Mucosa of descending colon (tissue), 3 donors: ENCODE results near the gene TEAD4. TPM values are rescaled to one million over a fixed set of nuclear protein-coding genes. Genes with fewer than 3 reads are reported as not detected.

Experiments used
- ATAC-seq: fragments of 200-7000 bp; cut with Tn5 transposase; one replicate; pipeline ENCODE4 v1.9.1; 2020; ENCODE audit warnings: mild to moderate bottlenecking, moderate library complexity
- DNase-seq, 3 donors: peaks; one replicate each; pipeline ENCODE4 v3.0.0-alpha.2; 2020
- H3K36me3 ChIP-seq: fragments of 200-600 bp; one replicate; pipeline ENCODE4 v1.8.0; 2021; ENCODE audit warnings: low read depth, mild to moderate bottlenecking
- H3K4me1 ChIP-seq: fragments of 200-600 bp; one replicate; pipeline ENCODE4 v1.8.0; 2021; ENCODE audit warnings: low read depth, mild to moderate bottlenecking
- H3K4me3 ChIP-seq: fragments of 200-600 bp; one replicate; pipeline ENCODE4 v1.8.0; 2021; ENCODE audit warnings: mild to moderate bottlenecking
- H3K9me3 ChIP-seq: fragments of 200-600 bp; one replicate; pipeline ENCODE4 v1.8.0; 2021; ENCODE audit warnings: mild to moderate bottlenecking
- CTCF ChIP-seq: fragments of 200-600 bp; IDR thresholded peaks from one replicate; pipeline ENCODE4 v1.8.0; 2022; ENCODE audit warnings: antibody characterized with exemption, mild to moderate bottlenecking
- intact Hi-C, 2 donors: fragments of 100-400 bp; cut with DNase I in 1 of 2; cut with micrococcal nuclease in 1 of 2; formaldehyde crosslinking; loops; one replicate each; pipeline versions ENCODE4 v1.11.0 to v1.11.1; 2022; cut with DNase I, micrococcal nuclease
- total RNA-seq, 3 donors: library from RNA; stranded (reverse); fragmentation: NEBNext Ultra II Directional in 2 of 3; extraction: Animal tissue kit (Norgen Biotek cat#: 25700) in 2 of 3; gene quantifications; one replicate each; pipeline versions ENCODE4 v1.2.1 to v1.2.4, GENCODE V29; 2021 to 2023
- donor health status: DM: no; HTN: no; CAD: no; lungs with moderate emphysema.
- donor health status: DM: no; HTN: no; CAD: no.
- donor health status: DM: no; HTN: yes; CAD: no.

Gene TEAD4
- total RNA-seq, 3 donors from 2014 or later: 4.6 to 11.3 (median 6.5) TPM

- Histone ChIP-seq H3K36me3 (no peaks in the 10 kb centered on the region), H3K4me3 (no peak overlapping the region), H3K9me3 (no peaks in the 10 kb centered on the region), H3K4me1 (no peaks in the 10 kb centered on the region)
- intact Hi-C loops: no loop called here
- no peak for DNase-seq
- ATAC-seq: no peak
- TF ChIP-seq CTCF: no peak
These were observed 86.8 kb downstream of the TEAD4 start for GRCh38 chr12:3045989-3046388.

- H3K4me3 ChIP-seq: no peak overlapping the region
- H3K36me3 ChIP-seq: no peaks in the 10 kb centered on the region
- ATAC-seq: no peak
- intact Hi-C loops: no loop called here
- H3K4me1 ChIP-seq: no peaks in the 10 kb centered on the region
- no peak for TF ChIP-seq CTCF
- no peak for DNase-seq
- no peaks in the 10 kb centered on the region for H3K9me3 ChIP-seq
These were observed 87.4 kb downstream of the TEAD4 start for GRCh38 chr12:3046441-3047200.

- no peak overlapping the region for H3K4me3 ChIP-seq
- no peaks in the 10 kb centered on the region for H3K9me3 ChIP-seq
- TF ChIP-seq CTCF: no peak
- ATAC-seq: no peak
- no peak for DNase-seq
- H3K4me1 ChIP-seq: no peaks in the 10 kb centered on the region
- intact Hi-C loops: no loop called here
- no peaks in the 10 kb centered on the region for H3K36me3 ChIP-seq
These were observed 88.8 kb downstream of the TEAD4 start for GRCh38 chr12:3047961-3048360.

GRCh38 chr12:3048540-3048939, 89.3 kb downstream of the TEAD4 start:
- DNase-seq (no peak), ATAC-seq (no peak)
- H3K4me3 ChIP-seq: no peak overlapping the region
- no peaks in the 10 kb centered on the region for H3K4me1 ChIP-seq
- no peaks in the 10 kb centered on the region for H3K36me3 ChIP-seq
- no peaks in the 10 kb centered on the region for H3K9me3 ChIP-seq
- TF ChIP-seq CTCF: no peak
- intact Hi-C loops: no loop called here

GRCh38 chr12:3049176-3049575, 90.0 kb downstream of the TEAD4 start:
- no peaks in the 10 kb centered on the region for H3K4me1 ChIP-seq
- DNase-seq (no peak), ATAC-seq (no peak)
- no peaks in the 10 kb centered on the region for H3K36me3 ChIP-seq
- intact Hi-C loops: no loop called here
- H3K9me3 ChIP-seq: no peaks in the 10 kb centered on the region
- TF ChIP-seq CTCF: no peak
- no peak overlapping the region for H3K4me3 ChIP-seq
